ENCODE data around the gene COX6B1. TPM values are rescaled to one million over a fixed set of nuclear protein-coding genes. Genes with fewer than 3 reads are reported as not detected.
A peak's percentile ranks its signal among the peaks of the same experiment; 100 is the strongest.
"Not testable (repeated sequence)": the region's sequence is repeated elsewhere in the genome, so short reads cannot be mapped to it uniquely, and the experiment has no call there.

COX6B1 gene
- total RNA-seq, 2 experiments from 2014 or later, result 429 to 474 TPM

DNA sequence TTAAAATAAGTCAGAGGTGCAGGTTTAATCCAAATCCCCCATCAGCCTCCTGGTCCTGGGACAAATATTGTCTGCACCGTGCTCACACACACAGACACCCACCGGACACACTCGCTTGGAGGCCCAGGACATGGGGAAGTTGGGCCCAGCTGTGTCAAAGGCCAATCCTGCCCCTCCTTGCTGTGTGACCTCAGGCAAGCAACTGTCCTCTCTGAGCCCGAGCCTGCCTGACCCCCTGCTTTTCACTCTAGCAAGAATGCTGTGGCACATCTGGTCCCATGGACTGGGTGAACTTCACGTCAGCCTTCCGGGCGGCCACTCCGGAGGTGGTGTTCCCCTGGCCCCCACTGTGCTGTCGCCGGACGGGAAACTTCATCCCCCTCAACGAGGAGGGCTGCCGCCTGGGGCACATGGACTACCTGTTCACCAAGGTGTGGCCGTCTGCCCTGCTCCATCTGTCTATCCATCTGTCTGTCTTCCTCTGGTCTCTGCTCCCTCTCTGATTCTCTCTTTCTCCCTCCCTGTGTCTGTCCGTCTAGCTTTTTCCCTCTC, 27.5 kb downstream of the COX6B1 start:
- ChIA-PET CTCF (no interaction called here), POLR2A (no interaction called here)
- DNase-seq, result no peak
- no peaks in the 10 kb centered on the region for H3K36me3 Mint-ChIP-seq (ENCODE audit: low read depth)
- H3K27me3 Mint-ChIP-seq, result peaks cover 25% of the 10 kb centered on the region
- H3K4me1 Mint-ChIP-seq, result peaks cover 7% of the 10 kb centered on the region
- H3K9me3 Mint-ChIP-seq, result no peaks in the 10 kb centered on the region
- H3K4me3 Mint-ChIP-seq, result no peak overlapping the region
- H3K27ac Mint-ChIP-seq, result no peak overlapping the region

- CTCF ChIA-PET, result interaction anchor here (1.3 kb wide), 1 partner anchor 10 kb away, joined by 3 read pairs; no protein-coding TSS in a partner anchor
- POLR2A ChIA-PET, result no interaction called here
- Mint-ChIP-seq H3K36me3 (ENCODE audit: low read depth) (no peaks in the 10 kb centered on the region), H3K27me3 (no peaks in the 10 kb centered on the region), H3K9me3 (no peaks in the 10 kb centered on the region), H3K27ac (no peak overlapping the region), H3K4me3 (no peak overlapping the region), H3K4me1 (peaks cover 11% of the 10 kb centered on the region)
- DNase-seq, result no peak
Measured at GRCh38 chr19:35689836-35690235, 41.7 kb downstream of the COX6B1 start.

- H3K27ac Mint-ChIP-seq; DNase-seq; H3K27me3 Mint-ChIP-seq; POLR2A ChIA-PET; H3K4me3 Mint-ChIP-seq; H3K9me3 Mint-ChIP-seq; H3K36me3 Mint-ChIP-seq (ENCODE audit: low read depth): not testable (repeated sequence)
- peaks cover 11% of the 10 kb centered on the region for H3K4me1 Mint-ChIP-seq
- CTCF ChIA-PET, result interaction anchor here (0.7 to 7.1 kb wide), 2 partner anchors 16 to 23 kb away, joined by 3 to 72 read pairs; no protein-coding TSS in a partner anchor
Measured at GRCh38 chr19:35691106-35691505, 43.0 kb downstream of the COX6B1 start.

DNA sequence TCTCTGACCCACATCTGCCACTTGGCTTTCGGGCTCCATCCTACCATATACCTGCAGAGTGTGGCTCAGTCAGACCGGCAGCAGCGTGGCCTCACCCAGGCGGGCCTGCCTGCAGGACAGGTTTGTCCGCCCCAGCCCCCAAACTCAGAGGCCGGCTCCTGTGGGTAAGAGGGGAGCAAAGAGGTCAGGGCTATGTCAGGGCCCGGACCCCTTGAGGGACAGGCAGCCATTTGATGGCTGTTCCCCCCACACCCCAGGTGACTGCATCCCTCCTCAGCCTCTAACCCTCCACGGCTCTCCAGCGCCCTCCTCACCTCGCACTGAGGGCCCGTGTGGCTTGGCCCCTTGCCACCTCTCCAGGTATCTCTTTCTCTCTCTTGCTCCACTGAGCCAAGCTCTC, 43.9 kb downstream of the COX6B1 start:
- no peaks in the 10 kb centered on the region for H3K36me3 Mint-ChIP-seq (ENCODE audit: low read depth)
- POLR2A ChIA-PET, result no interaction called here
- no peak overlapping the region for H3K27ac Mint-ChIP-seq
- H3K27me3 Mint-ChIP-seq, result no peaks in the 10 kb centered on the region
- peaks cover 14% of the 10 kb centered on the region for H3K4me1 Mint-ChIP-seq
- CTCF ChIA-PET, result interaction anchor here (0.6 to 7.1 kb wide), 6 partner anchors 10 to 221 kb away, joined by 3 to 72 read pairs (median 3); no protein-coding TSS in a partner anchor
- H3K9me3 Mint-ChIP-seq, result no peaks in the 10 kb centered on the region
- no peak for DNase-seq
- H3K4me3 Mint-ChIP-seq, result no peak overlapping the region

- H3K9me3 Mint-ChIP-seq, result no peaks in the 10 kb centered on the region
- no peaks in the 10 kb centered on the region for H3K27me3 Mint-ChIP-seq
- ChIA-PET POLR2A (no interaction called here), CTCF (interaction anchor here (0.6 to 7.1 kb wide), 9 partner anchors 9 to 237 kb away, joined by 3 to 72 read pairs (median 4); no protein-coding TSS in a partner anchor)
- DNase-seq, result no peak
- peaks cover 15% of the 10 kb centered on the region for H3K4me1 Mint-ChIP-seq
- H3K27ac Mint-ChIP-seq, result no peak overlapping the region
- no peak overlapping the region for H3K4me3 Mint-ChIP-seq
- H3K36me3 Mint-ChIP-seq (ENCODE audit: low read depth), result no peaks in the 10 kb centered on the region
Measured at GRCh38 chr19:35693422-35693821, 45.3 kb downstream of the COX6B1 start.

- no peaks in the 10 kb centered on the region for H3K36me3 Mint-ChIP-seq (ENCODE audit: low read depth)
- no peak overlapping the region for H3K27ac Mint-ChIP-seq
- CTCF ChIA-PET, result interaction anchor here (0.6 to 7.1 kb wide), 20 partner anchors 8 to 644 kb away, joined by 3 to 72 read pairs (median 4); partner anchors contain the start of genes COX6B1 and LIN37
- H3K9me3 Mint-ChIP-seq, result no peaks in the 10 kb centered on the region
- H3K4me1 Mint-ChIP-seq, result peaks cover 19% of the 10 kb centered on the region
- no peak overlapping the region for H3K4me3 Mint-ChIP-seq
- POLR2A ChIA-PET, result interaction anchor here (0.8 kb wide), 1 partner anchor 17 kb away, joined by 3 read pairs; no protein-coding TSS in a partner anchor
- H3K27me3 Mint-ChIP-seq, result no peaks in the 10 kb centered on the region
- DNase-seq, result peak; percentile 94
Measured at GRCh38 chr19:35693835-35694599, 45.9 kb downstream of the COX6B1 start.

- no peaks in the 10 kb centered on the region for H3K9me3 Mint-ChIP-seq
- peaks cover 19% of the 10 kb centered on the region for H3K4me1 Mint-ChIP-seq
Measured at GRCh38 chr19:35695895-35696422, 47.8 kb downstream of the COX6B1 start.

GRCh38 chr19:35696835-35697234, 48.7 kb downstream of the COX6B1 start:
- no peaks in the 10 kb centered on the region for H3K27me3 Mint-ChIP-seq
- CTCF ChIA-PET, result interaction anchor here (0.7 to 7.1 kb wide), 6 partner anchors 9 to 186 kb away, joined by 3 to 72 read pairs (median 4); no protein-coding TSS in a partner anchor
- H3K27ac Mint-ChIP-seq, result no peak overlapping the region
- no peak overlapping the region for H3K4me3 Mint-ChIP-seq
- POLR2A ChIA-PET, result interaction anchor here (0.9 to 1.3 kb wide), 2 partner anchors 16 to 48 kb away, joined by 3 to 5 read pairs; no protein-coding TSS in a partner anchor
- no peaks in the 10 kb centered on the region for H3K36me3 Mint-ChIP-seq (ENCODE audit: low read depth)
- H3K4me1 Mint-ChIP-seq, result peaks cover 19% of the 10 kb centered on the region
- no peak for DNase-seq
- no peaks in the 10 kb centered on the region for H3K9me3 Mint-ChIP-seq

More at GRCh38 chr19:35695895-35696422, 47.8 kb downstream of the COX6B1 start:
- Mint-ChIP-seq H3K27me3 (no peaks in the 10 kb centered on the region), H3K36me3 (ENCODE audit: low read depth) (no peaks in the 10 kb centered on the region), H3K4me3 (no peak overlapping the region), H3K27ac (no peak overlapping the region)
- no peak for DNase-seq
- ChIA-PET POLR2A (no interaction called here), CTCF (interaction anchor here (0.6 to 7.1 kb wide), 5 partner anchors 11 to 1486 kb away, joined by 3 to 72 read pairs (median 4); no protein-coding TSS in a partner anchor)

DNA sequence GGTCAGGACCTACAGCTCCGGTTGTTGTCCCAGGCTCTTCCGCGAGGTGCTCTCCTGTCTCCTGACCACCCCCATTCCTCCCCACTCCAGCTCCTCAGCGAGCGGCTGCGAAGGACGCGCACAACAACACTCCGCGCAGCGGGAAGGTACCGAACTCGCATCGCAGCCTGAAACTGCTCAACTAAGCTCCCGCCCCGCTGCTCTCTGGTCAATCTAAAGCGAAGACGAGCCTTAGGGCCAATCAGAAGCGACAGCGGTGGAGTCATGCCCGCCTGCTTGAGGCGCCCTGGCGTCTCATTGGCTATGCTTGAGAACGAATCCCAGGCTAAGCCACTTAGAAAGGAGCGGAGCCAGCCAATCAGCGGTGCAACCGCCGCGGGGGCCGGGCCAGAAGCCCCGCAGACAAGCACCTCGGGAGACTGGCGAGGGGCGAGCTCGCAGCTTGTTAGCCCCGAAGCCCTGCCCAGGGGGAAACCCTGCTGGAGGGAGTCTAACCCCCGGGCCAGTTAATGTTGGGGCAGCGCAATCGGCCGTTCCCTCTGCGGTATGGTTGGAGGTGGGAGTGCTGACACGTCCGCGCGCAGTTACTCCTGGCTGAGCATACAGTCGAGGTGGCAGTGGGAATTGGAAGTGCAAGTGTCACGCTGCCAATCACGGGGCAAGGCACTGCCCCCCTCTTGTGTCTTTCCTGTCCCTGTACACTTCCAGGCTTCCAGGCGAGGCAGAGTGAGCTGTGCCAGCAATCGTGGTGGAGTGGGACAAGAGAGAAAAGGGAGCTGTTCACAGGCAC, 54.3 kb downstream of the COX6B1 start:
- Mint-ChIP-seq H3K27ac (peak overlapping the region; percentile 94), H3K36me3 (ENCODE audit: low read depth) (no peaks in the 10 kb centered on the region), H3K4me3 (peak overlapping the region; percentile 78), H3K9me3 (no peaks in the 10 kb centered on the region), H3K27me3 (no peaks in the 10 kb centered on the region), H3K4me1 (peaks cover 10% of the 10 kb centered on the region)
- ChIA-PET POLR2A (interaction anchor here (3.0 kb wide), 1 partner anchor 10 kb away, joined by 31 read pairs; no protein-coding TSS in a partner anchor), CTCF (interaction anchor here (0.6 to 2.8 kb wide), 12 partner anchors 8 to 229 kb away, joined by 3 to 26 read pairs (median 4); no protein-coding TSS in a partner anchor)
- DNase-seq, result peak; percentile 97

DNA sequence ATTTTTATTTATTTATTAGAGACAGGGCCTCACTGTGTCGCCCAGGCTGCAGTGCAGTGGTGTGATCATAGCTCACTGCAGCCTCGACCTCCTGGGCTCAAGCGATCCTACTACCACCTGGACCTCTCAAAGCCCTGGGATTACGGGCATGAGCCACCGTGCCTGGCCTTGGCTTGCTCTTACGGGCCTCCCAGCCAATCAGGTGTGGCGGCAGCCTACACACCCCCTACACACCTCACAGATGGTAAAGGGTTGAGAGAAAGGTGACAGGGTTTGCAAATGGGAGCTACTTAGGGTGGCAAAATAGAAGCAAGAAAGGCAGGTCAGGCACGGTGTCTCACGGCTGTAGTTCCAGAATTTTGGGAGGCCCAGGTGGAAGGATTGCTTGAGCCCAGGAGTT, 55.2 kb downstream of the COX6B1 start:
- Mint-ChIP-seq H3K36me3 (ENCODE audit: low read depth) (no peaks in the 10 kb centered on the region), H3K4me3 (no peak overlapping the region), H3K27ac (no peak overlapping the region), H3K4me1 (peaks cover 10% of the 10 kb centered on the region), H3K27me3 (no peaks in the 10 kb centered on the region), H3K9me3 (no peaks in the 10 kb centered on the region)
- ChIA-PET POLR2A (interaction anchor here (0.5 to 3.0 kb wide), 2 partner anchors 9 to 15 kb away, joined by 4 to 31 read pairs; no protein-coding TSS in a partner anchor), CTCF (interaction anchor here (0.6 to 2.8 kb wide), 12 partner anchors 9 to 961 kb away, joined by 3 to 26 read pairs (median 4); no protein-coding TSS in a partner anchor)
- no peak for DNase-seq

DNA sequence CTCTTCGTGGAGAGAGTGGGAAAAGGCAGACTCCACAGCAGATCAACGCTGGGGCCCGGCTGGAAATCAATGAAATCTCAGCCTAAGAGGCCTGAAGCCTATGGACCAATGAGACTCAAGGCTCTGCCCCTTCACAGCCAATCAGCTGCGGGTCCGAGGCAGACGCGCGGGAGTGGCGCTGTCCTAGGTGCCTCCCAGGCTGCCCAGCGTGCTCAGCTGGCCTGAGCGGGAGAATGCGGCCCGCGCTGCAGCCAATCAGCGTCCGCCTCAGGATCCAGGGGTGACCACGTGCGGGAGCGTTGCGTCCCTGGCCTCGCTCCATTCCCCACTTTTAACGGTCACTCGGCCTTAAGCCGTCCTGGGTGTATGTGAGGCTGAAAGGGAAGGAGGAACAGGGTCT, 56.1 kb downstream of the COX6B1 start, which contains the start of gene ZBTB32:
Gene ZBTB32, plus strand, starts transcription at position 341 of the 400 bp plus-strand sequence. CDS start 10,069 bp downstream, outside the sequence.
- peaks cover 6% of the 10 kb centered on the region for H3K4me1 Mint-ChIP-seq
- H3K27ac Mint-ChIP-seq, result no peak within 1 kb of the TSS
- no peak within 1 kb of the TSS for H3K4me3 Mint-ChIP-seq
- CTCF ChIA-PET, result interaction anchor here (2.0 to 2.4 kb wide), 2 partner anchors 9 to 36 kb away, joined by 8 to 11 read pairs; no protein-coding TSS in a partner anchor
- no peaks in the 10 kb centered on the region for H3K27me3 Mint-ChIP-seq
- no peak for DNase-seq
- POLR2A ChIA-PET, result no interaction called here
- H3K36me3 Mint-ChIP-seq (ENCODE audit: low read depth), result no peaks in the 10 kb centered on the region
- no peaks in the 10 kb centered on the region for H3K9me3 Mint-ChIP-seq

Measured in activated CD4-positive, alpha-beta T cell treated with anti-CD3 and anti-CD28 coated beads, Interleukin-2, amount 10 ng/mL, durations not matched to agents 7 days and 5 days (primary cell).